Measurements from ENCODE around the gene RNU1-3. TPM values are rescaled to one million over a fixed set of nuclear protein-coding genes. Genes with fewer than 3 reads are reported as not detected.
"Not testable (repeated sequence)": the region's sequence is repeated elsewhere in the genome, so short reads cannot be mapped to it uniquely, and the experiment has no call there.

Gene RNU1-3
- polyA plus RNA-seq, 1 donor (not counting 4 experiments of a cell fraction or from before 2014, with no cell fraction given), result 67.0 TPM

DNA sequence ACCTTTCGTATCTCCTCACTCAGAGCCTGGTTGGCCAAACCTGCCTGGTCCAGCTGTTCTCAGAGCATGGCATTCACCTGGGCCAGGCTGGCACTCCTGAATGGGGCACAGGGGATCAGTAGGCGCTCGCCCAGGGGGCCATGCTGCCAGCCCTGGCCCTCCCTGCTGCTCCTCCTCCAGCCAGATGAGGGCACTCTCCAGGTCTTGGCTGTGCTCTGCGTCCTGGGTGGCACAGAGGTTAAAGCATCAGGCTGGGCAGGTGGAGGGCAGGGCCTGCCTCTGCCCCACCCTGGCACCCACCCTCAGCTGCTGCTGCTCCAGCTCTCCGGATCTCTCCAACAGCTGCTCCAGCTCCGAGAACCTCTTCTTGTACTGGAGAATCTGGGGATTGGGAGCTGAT is 10.2 kb downstream of the RNU1-3 start:
- H3K79me2 ChIP-seq (ENCODE audit: control insufficient read depth, insufficient read depth, low read length); DNase-seq (ENCODE audit: low read depth, low spot score); H4K20me1 ChIP-seq (ENCODE audit: control insufficient read depth, extremely low read depth, insufficient read depth, low read length); H3K4me1 ChIP-seq (ENCODE audit: control insufficient read depth, extremely low read depth, insufficient read depth, low read length); FAIRE-seq; H2AFZ ChIP-seq (ENCODE audit: control insufficient read depth, low read length); H3K4me3 ChIP-seq (ENCODE audit: control insufficient read depth in 2 of 3, extremely low read depth in 1 of 3, insufficient read depth in 2 of 3, low read depth in 1 of 3, low read length in 3 of 3); H3K9me1 ChIP-seq (ENCODE audit: control insufficient read depth, extremely low read depth, insufficient read depth, low read length); H3K27me3 ChIP-seq (ENCODE audit: control insufficient read depth, extremely low read depth, insufficient read depth, low read length); H3K36me3 ChIP-seq (ENCODE audit: control insufficient read depth in 2 of 2, extremely low read depth in 1 of 2, insufficient read depth in 2 of 2, low read length in 2 of 2); H3K27ac ChIP-seq (ENCODE audit: control insufficient read depth, insufficient read depth, low read length); dilution Hi-C loops (cut with MboI; ENCODE audit: extremely low pct_ligation_motif_present, low sequenced_read_pairs); H3K9ac ChIP-seq (ENCODE audit: control insufficient read depth, extremely low read depth, insufficient read depth, low read length); H3K4me2 ChIP-seq (ENCODE audit: control insufficient read depth, extremely low read depth, insufficient read depth, low read depth, low read length); H3K9me3 ChIP-seq (ENCODE audit: control insufficient read depth, low read depth, low read length): not testable (repeated sequence)

DNA sequence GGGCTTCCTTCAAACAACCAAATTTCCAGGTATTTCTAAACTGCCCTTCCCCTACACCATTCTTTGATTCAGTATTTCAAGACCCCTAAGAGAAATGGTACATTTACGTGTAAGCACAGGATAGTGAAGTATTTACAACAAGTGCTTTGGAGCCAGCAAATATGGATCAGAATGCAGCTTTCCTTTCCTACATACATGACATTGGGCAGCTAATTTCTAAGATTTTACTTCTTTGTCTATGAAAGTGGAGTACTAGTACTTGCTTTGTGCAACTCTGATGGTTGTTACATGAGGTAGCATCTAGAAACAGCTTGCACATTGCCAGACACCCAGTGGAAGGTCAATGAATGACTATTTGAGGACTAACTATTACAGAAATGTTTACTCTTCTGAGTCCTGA is 15.2 kb downstream of the RNU1-3 start:
- H3K9ac ChIP-seq (ENCODE audit: control insufficient read depth, extremely low read depth, insufficient read depth, low read length); H4K20me1 ChIP-seq (ENCODE audit: control insufficient read depth, extremely low read depth, insufficient read depth, low read length); H3K4me2 ChIP-seq (ENCODE audit: control insufficient read depth, extremely low read depth, insufficient read depth, low read depth, low read length); H3K27ac ChIP-seq (ENCODE audit: control insufficient read depth, insufficient read depth, low read length); H3K9me3 ChIP-seq (ENCODE audit: control insufficient read depth, low read depth, low read length); DNase-seq (ENCODE audit: low read depth, low spot score); H3K4me1 ChIP-seq (ENCODE audit: control insufficient read depth, extremely low read depth, insufficient read depth, low read length); H2AFZ ChIP-seq (ENCODE audit: control insufficient read depth, low read length); dilution Hi-C loops (cut with MboI; ENCODE audit: extremely low pct_ligation_motif_present, low sequenced_read_pairs); H3K4me3 ChIP-seq (ENCODE audit: control insufficient read depth in 2 of 3, extremely low read depth in 1 of 3, insufficient read depth in 2 of 3, low read depth in 1 of 3, low read length in 3 of 3); H3K36me3 ChIP-seq (ENCODE audit: control insufficient read depth in 2 of 2, extremely low read depth in 1 of 2, insufficient read depth in 2 of 2, low read length in 2 of 2); FAIRE-seq; H3K79me2 ChIP-seq (ENCODE audit: control insufficient read depth, insufficient read depth, low read length); H3K27me3 ChIP-seq (ENCODE audit: control insufficient read depth, extremely low read depth, insufficient read depth, low read length); H3K9me1 ChIP-seq (ENCODE audit: control insufficient read depth, extremely low read depth, insufficient read depth, low read length): not testable (repeated sequence)

DNA sequence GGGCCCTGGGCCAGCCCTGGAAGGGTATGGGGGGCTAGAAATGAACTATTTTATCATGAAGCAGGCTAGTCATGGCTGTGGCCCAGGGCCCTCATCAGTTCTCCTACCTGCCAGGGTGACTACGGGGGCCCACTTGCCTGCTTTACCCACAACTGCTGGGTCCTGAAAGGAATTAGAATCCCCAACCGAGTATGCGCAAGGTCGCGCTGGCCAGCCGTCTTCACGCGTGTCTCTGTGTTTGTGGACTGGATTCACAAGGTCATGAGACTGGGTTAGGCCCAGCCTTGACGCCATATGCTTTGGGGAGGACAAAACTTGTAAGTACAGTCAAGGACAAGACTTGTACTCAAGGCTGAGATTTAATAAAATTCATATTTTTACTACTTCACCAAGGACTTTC is 16.8 kb downstream of the RNU1-3 start:
- H3K9me1 ChIP-seq (ENCODE audit: control insufficient read depth, extremely low read depth, insufficient read depth, low read length); H3K27me3 ChIP-seq (ENCODE audit: control insufficient read depth, extremely low read depth, insufficient read depth, low read length); H3K79me2 ChIP-seq (ENCODE audit: control insufficient read depth, insufficient read depth, low read length); H2AFZ ChIP-seq (ENCODE audit: control insufficient read depth, low read length); H4K20me1 ChIP-seq (ENCODE audit: control insufficient read depth, extremely low read depth, insufficient read depth, low read length); H3K4me2 ChIP-seq (ENCODE audit: control insufficient read depth, extremely low read depth, insufficient read depth, low read depth, low read length); H3K4me3 ChIP-seq (ENCODE audit: control insufficient read depth in 2 of 3, extremely low read depth in 1 of 3, insufficient read depth in 2 of 3, low read depth in 1 of 3, low read length in 3 of 3); H3K9me3 ChIP-seq (ENCODE audit: control insufficient read depth, low read depth, low read length); H3K36me3 ChIP-seq (ENCODE audit: control insufficient read depth in 2 of 2, extremely low read depth in 1 of 2, insufficient read depth in 2 of 2, low read length in 2 of 2); H3K4me1 ChIP-seq (ENCODE audit: control insufficient read depth, extremely low read depth, insufficient read depth, low read length); DNase-seq (ENCODE audit: low read depth, low spot score); dilution Hi-C loops (cut with MboI; ENCODE audit: extremely low pct_ligation_motif_present, low sequenced_read_pairs); H3K9ac ChIP-seq (ENCODE audit: control insufficient read depth, extremely low read depth, insufficient read depth, low read length); FAIRE-seq; H3K27ac ChIP-seq (ENCODE audit: control insufficient read depth, insufficient read depth, low read length): not testable (repeated sequence)

DNA sequence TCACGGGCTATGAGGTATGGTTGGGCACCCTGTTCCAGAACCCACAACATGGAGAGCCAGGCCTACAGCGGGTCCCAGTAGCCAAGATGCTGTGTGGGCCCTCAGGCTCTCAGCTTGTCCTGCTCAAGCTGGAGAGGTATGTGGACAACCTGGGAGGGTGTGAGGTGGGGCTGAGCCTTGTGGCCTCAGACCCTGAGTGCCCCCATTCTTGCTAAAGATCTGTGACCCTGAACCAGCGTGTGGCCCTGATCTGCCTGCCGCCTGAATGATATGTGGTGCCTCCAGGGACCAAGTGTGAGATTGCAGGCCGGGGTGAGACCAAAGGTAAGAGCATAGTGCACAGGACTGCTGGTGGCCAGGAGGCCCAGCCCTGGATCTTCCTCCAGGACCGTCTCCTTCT is 17.4 kb downstream of the RNU1-3 start:
- dilution Hi-C loops (cut with MboI; ENCODE audit: extremely low pct_ligation_motif_present, low sequenced_read_pairs), result not testable (repeated sequence)

DNA sequence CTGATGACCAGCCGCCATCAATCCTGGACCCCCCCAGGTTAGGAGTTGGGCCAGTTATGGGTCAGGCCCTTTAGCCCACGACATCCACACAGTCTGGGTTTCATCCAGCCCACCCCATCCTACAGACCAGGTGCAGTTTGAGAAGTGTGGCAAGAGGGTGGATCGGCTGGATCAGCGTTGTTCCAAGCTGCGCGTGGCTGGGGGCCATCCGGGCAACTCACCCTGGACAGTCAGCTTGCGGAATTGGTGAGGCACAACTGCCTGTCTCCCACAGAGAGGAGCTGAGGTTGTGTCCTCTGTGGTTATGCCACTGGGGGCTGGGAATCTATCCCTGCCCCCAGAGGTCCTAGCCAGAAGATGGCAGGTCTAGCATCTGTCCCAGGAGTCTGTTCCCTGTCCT is 18.0 kb downstream of the RNU1-3 start:
- DNase-seq (ENCODE audit: low read depth, low spot score); H3K4me1 ChIP-seq (ENCODE audit: control insufficient read depth, extremely low read depth, insufficient read depth, low read length); H3K36me3 ChIP-seq (ENCODE audit: control insufficient read depth in 2 of 2, extremely low read depth in 1 of 2, insufficient read depth in 2 of 2, low read length in 2 of 2); H3K9me3 ChIP-seq (ENCODE audit: control insufficient read depth, low read depth, low read length); H3K27ac ChIP-seq (ENCODE audit: control insufficient read depth, insufficient read depth, low read length); H3K79me2 ChIP-seq (ENCODE audit: control insufficient read depth, insufficient read depth, low read length); H3K9me1 ChIP-seq (ENCODE audit: control insufficient read depth, extremely low read depth, insufficient read depth, low read length); H3K9ac ChIP-seq (ENCODE audit: control insufficient read depth, extremely low read depth, insufficient read depth, low read length); H3K27me3 ChIP-seq (ENCODE audit: control insufficient read depth, extremely low read depth, insufficient read depth, low read length); H4K20me1 ChIP-seq (ENCODE audit: control insufficient read depth, extremely low read depth, insufficient read depth, low read length); dilution Hi-C loops (cut with MboI; ENCODE audit: extremely low pct_ligation_motif_present, low sequenced_read_pairs); H3K4me3 ChIP-seq (ENCODE audit: control insufficient read depth in 2 of 3, extremely low read depth in 1 of 3, insufficient read depth in 2 of 3, low read depth in 1 of 3, low read length in 3 of 3); H2AFZ ChIP-seq (ENCODE audit: control insufficient read depth, low read length); H3K4me2 ChIP-seq (ENCODE audit: control insufficient read depth, extremely low read depth, insufficient read depth, low read depth, low read length); FAIRE-seq: not testable (repeated sequence)

More for the DNA sequence above, 17.4 kb downstream of the RNU1-3 start:
- not testable (repeated sequence) for H3K79me2 ChIP-seq (ENCODE audit: control insufficient read depth, insufficient read depth, low read length); H3K27me3 ChIP-seq (ENCODE audit: control insufficient read depth, extremely low read depth, insufficient read depth, low read length); FAIRE-seq; H3K4me3 ChIP-seq (ENCODE audit: control insufficient read depth in 2 of 3, extremely low read depth in 1 of 3, insufficient read depth in 2 of 3, low read depth in 1 of 3, low read length in 3 of 3); H3K9me3 ChIP-seq (ENCODE audit: control insufficient read depth, low read depth, low read length); H3K36me3 ChIP-seq (ENCODE audit: control insufficient read depth in 2 of 2, extremely low read depth in 1 of 2, insufficient read depth in 2 of 2, low read length in 2 of 2); H3K9me1 ChIP-seq (ENCODE audit: control insufficient read depth, extremely low read depth, insufficient read depth, low read length); H2AFZ ChIP-seq (ENCODE audit: control insufficient read depth, low read length); H4K20me1 ChIP-seq (ENCODE audit: control insufficient read depth, extremely low read depth, insufficient read depth, low read length); H3K27ac ChIP-seq (ENCODE audit: control insufficient read depth, insufficient read depth, low read length); H3K4me2 ChIP-seq (ENCODE audit: control insufficient read depth, extremely low read depth, insufficient read depth, low read depth, low read length); H3K4me1 ChIP-seq (ENCODE audit: control insufficient read depth, extremely low read depth, insufficient read depth, low read length); H3K9ac ChIP-seq (ENCODE audit: control insufficient read depth, extremely low read depth, insufficient read depth, low read length); DNase-seq (ENCODE audit: low read depth, low spot score)
